Hepatocyte (in vitro differentiated cells): Measurements from ENCODE around the gene CAPZB. TPM values are rescaled to one million over a fixed set of nuclear protein-coding genes. Genes with fewer than 3 reads are reported as not detected.

Source experiments
- DNase-seq: peaks from one replicate; pipeline ENCODE4 v3.0.0-alpha.2; 2016; ENCODE audit warnings: low spot score
- H2AFZ ChIP-seq: fragments of 200-600 bp; sonication (generic); 2 replicates; pipeline ENCODE4 v1.6.0; 2016; ENCODE audit warnings: antibody characterized with exemption, mild to moderate bottlenecking
- H3K27ac ChIP-seq: fragments of 200-600 bp; sonication (generic); 2 replicates; pipeline ENCODE4 v1.5.1; 2016; ENCODE audit warnings: mild to moderate bottlenecking
- H3K27me3 ChIP-seq: fragments of 200-600 bp; sonication (generic); 2 replicates; pipeline ENCODE4 v1.6.1; 2016
- H3K36me3 ChIP-seq: fragments of 200-600 bp; sonication (generic); replicated peaks from 2 replicates; pipeline ENCODE4 v1.5.1; 2016; ENCODE audit warnings: low read depth; ENCODE audit not compliant: insufficient read depth
- H3K4me1 ChIP-seq: fragments of 200-600 bp; sonication (generic); 2 replicates; pipeline ENCODE4 v1.5.1; 2016; ENCODE audit warnings: mild to moderate bottlenecking, moderate library complexity; ENCODE audit not compliant: insufficient read depth
- H3K4me2 ChIP-seq: fragments of 200-600 bp; sonication (generic); 2 replicates; pipeline ENCODE4 v1.6.0; 2016
- H3K4me3 ChIP-seq: fragments of 200-600 bp; sonication (generic); 2 replicates; pipeline ENCODE4 v1.5.1; 2016; ENCODE audit warnings: mild to moderate bottlenecking
- H3K79me2 ChIP-seq: fragments of 200-600 bp; sonication (generic); 2 replicates; pipeline ENCODE4 v1.6.0; 2017; ENCODE audit warnings: mild to moderate bottlenecking
- H3K9me2 ChIP-seq: fragments of 200-600 bp; sonication (generic); replicated peaks from 2 replicates; pipeline ENCODE4 v1.6.0; 2017; ENCODE audit warnings: mild to moderate bottlenecking; ENCODE audit not compliant: insufficient read depth
- H3K9me3 ChIP-seq: fragments of 200-600 bp; sonication (generic); 2 replicates; pipeline ENCODE4 v1.5.1; 2016; ENCODE audit warnings: low read depth, mild to moderate bottlenecking
- H4K20me1 ChIP-seq: fragments of 200-600 bp; sonication (generic); 2 replicates; pipeline ENCODE4 v1.6.0; 2016; ENCODE audit warnings: mild to moderate bottlenecking; ENCODE audit not compliant: insufficient read depth, poor library complexity, severe bottlenecking
- EZH2 ChIP-seq: fragments of 200-600 bp; sonication (generic); IDR thresholded peaks from 2 replicates; pipeline ENCODE4 v1.6.1; 2016; ENCODE audit warnings: antibody characterized with exemption, mild to moderate bottlenecking, borderline replicate concordance
- EZH2phosphoT487 ChIP-seq: fragments of 200-600 bp; sonication (generic); IDR thresholded peaks from one replicate; pipeline ENCODE4 v1.6.1; 2018; ENCODE audit warnings: antibody characterized with exemption, mild to moderate bottlenecking, low read depth, moderate library complexity; ENCODE audit not compliant: unreplicated experiment, severe bottlenecking
- WGBS: methylation state at CpG from one replicate; pipeline ENCODE4 v1.1.6; 2016; ENCODE audit warnings: low lambda C conversion rate; ENCODE audit errors: missing lambda C conversion rate; 5-methylcytosine and 5-hydroxymethylcytosine counted together
- polyA plus RNA-seq: library from polyadenylated mRNA; unstranded; fragments of >200 nt; fragmentation: Nextera tagmentation; extraction: Ambion mirVana; gene quantifications from 2 replicates; pipeline ENCODE4 v1.2.1, GENCODE V29; 2016
- total RNA-seq: library from RNA; depleted of rRNA; stranded (reverse); fragments of >200 nt; gene quantifications from 2 replicates; pipeline ENCODE4 v1.2.3, GENCODE V29; 2014
- TF ChIP-seq, protein P1 (sequence below): fragments of 200-600 bp; sonication (generic); IDR thresholded peaks from 2 replicates; pipeline ENCODE4 v1.5.1; 2016; ENCODE audit warnings: antibody characterized with exemption, mild to moderate bottlenecking; ENCODE audit not compliant: poor library complexity

CAPZB gene
- total and polyA plus RNA-seq, 2 experiments from 2014 or later, result 139 to 261 TPM

DNA sequence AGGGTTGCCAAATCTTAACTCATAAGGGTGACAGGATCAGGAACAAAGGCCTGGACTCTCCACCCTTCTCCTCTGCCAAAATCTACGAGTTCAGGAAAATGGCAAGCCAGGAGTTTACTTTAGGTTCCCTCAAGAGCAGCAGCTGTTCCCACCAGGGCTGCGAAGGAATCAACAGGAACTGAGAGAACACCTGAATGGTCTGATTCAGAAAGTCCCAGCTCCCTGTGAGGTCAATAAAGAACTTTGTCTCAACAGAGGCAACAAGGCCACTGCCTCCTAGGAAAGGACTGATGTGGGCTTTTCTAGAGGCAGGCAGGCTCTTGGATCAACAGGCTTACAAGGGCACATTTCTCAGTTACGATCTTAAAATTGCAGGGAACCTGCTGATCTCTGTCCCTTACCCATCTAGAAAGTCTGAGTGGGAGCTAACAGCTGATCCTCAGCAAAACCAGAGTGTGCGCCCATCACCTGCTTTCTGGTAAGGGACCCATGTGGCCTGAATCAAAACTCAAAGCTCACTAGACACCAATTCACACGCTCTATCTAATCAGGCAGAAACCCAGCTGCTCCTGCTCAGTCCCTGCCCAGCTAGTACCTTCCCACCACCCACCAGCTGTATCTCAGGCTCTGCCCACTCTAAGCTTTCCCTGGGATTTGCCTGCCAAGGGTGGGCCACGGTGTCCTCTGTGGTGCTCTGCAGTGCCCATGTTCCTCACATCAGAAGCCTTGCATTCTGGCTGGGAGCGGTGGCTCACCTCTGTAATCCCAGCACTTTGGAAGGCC is 83.1 kb downstream of the CAPZB start:
- 88% methylated on average over 7 of the region's 7 CpGs for WGBS
- H3K4me1 ChIP-seq, result peaks cover 14% of the 10 kb centered on the region

DNA sequence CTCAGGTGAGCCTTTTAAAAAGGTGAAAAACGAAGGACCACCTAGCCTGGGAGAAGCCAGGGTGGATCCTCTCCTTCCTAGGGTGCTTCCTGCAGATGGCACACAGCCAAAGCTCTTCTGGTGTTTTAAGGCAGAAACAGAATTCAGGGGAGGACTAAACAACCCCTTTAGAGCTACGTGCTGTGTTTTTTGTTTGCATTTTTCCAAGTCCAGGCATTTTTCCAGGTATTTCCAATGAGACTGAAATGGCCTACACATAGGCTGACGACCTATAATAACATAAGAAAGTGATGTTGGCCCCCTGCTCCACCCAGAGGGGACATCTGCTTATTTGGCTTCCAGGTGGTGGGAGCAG is 83.8 kb downstream of the CAPZB start:
- Histone ChIP-seq H2AFZ (no peak overlapping the region), H3K9me3 (no peaks in the 10 kb centered on the region), H3K36me3 (no peaks in the 10 kb centered on the region), H3K27ac (no peak overlapping the region), H3K9me2 (no peaks in the 10 kb centered on the region), H3K4me1 (peaks cover 14% of the 10 kb centered on the region), H3K4me2 (no peak overlapping the region), H4K20me1 (peaks cover 39% of the 10 kb centered on the region), H3K27me3 (no peaks in the 10 kb centered on the region), H3K4me3 (no peak overlapping the region), H3K79me2 (peaks cover 82% of the 10 kb centered on the region)
- no peak for DNase-seq
- TF ChIP-seq EZH2 (no peak), EZH2phosphoT487 (no peak)
- TF ChIP-seq, protein P1, sequence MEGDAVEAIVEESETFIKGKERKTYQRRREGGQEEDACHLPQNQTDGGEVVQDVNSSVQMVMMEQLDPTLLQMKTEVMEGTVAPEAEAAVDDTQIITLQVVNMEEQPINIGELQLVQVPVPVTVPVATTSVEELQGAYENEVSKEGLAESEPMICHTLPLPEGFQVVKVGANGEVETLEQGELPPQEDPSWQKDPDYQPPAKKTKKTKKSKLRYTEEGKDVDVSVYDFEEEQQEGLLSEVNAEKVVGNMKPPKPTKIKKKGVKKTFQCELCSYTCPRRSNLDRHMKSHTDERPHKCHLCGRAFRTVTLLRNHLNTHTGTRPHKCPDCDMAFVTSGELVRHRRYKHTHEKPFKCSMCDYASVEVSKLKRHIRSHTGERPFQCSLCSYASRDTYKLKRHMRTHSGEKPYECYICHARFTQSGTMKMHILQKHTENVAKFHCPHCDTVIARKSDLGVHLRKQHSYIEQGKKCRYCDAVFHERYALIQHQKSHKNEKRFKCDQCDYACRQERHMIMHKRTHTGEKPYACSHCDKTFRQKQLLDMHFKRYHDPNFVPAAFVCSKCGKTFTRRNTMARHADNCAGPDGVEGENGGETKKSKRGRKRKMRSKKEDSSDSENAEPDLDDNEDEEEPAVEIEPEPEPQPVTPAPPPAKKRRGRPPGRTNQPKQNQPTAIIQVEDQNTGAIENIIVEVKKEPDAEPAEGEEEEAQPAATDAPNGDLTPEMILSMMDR, result no peak
- WGBS, result 69% methylated on average over 3 of the region's 3 CpGs

More for the DNA sequence above, 83.1 kb downstream of the CAPZB start:
- no peak overlapping the region for H3K4me3 ChIP-seq
- no peak for TF ChIP-seq EZH2phosphoT487
- TF ChIP-seq EZH2, result no peak
- TF ChIP-seq, protein P1, result no peak
- peaks cover 82% of the 10 kb centered on the region for H3K79me2 ChIP-seq
- H3K36me3 ChIP-seq, result no peaks in the 10 kb centered on the region
- H4K20me1 ChIP-seq, result peaks cover 43% of the 10 kb centered on the region
- H3K4me2 ChIP-seq, result no peak overlapping the region
- H3K9me3 ChIP-seq, result no peaks in the 10 kb centered on the region
- H2AFZ ChIP-seq, result no peak overlapping the region
- H3K27me3 ChIP-seq, result no peaks in the 10 kb centered on the region
- no peak for DNase-seq
- H3K9me2 ChIP-seq, result no peaks in the 10 kb centered on the region
- H3K27ac ChIP-seq, result no peak overlapping the region

DNA sequence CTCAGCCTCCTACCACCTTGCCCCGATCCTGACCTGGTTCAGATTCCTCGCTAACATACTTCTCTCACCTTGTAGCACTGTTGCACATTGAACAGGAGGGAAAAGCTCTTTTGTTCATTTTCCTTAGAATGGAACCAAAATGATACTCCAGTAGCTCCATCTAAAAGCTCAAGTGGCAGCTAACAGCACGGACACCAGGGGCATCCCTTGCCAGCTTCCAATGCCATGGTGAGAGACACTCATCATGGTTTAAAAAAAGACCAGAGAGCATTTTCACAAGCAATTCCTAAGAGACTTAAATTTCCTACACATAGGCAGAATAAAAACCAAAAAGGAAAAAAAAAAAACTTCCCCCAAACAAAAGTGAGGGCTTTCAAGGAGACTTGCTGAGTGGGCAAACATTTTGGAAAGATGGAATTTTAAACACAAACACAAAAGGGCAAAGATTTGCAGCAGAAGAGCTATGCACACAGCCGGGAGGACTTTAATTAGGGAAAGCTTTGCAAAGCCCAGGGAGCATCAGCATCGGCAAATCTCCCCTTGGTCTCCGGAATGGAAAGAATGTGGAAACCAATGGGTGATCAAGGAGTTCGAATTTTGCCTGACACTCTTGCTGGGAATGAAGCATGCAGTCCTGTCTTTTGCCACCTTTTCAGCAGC is 84.3 kb downstream of the CAPZB start:
- Histone ChIP-seq H3K27ac (no peak overlapping the region), H4K20me1 (peaks cover 36% of the 10 kb centered on the region), H3K4me2 (no peak overlapping the region)

More for the DNA sequence above, 84.3 kb downstream of the CAPZB start:
- 59% methylated on average over 7 of the region's 7 CpGs for WGBS
- H3K9me3 ChIP-seq, result no peaks in the 10 kb centered on the region
- no peak overlapping the region for H3K4me3 ChIP-seq
- no peaks in the 10 kb centered on the region for H3K36me3 ChIP-seq
- no peak for DNase-seq
- H3K79me2 ChIP-seq, result peaks cover 85% of the 10 kb centered on the region
- no peaks in the 10 kb centered on the region for H3K9me2 ChIP-seq
- no peak overlapping the region for H2AFZ ChIP-seq
- peaks cover 14% of the 10 kb centered on the region for H3K4me1 ChIP-seq
- no peak for TF ChIP-seq EZH2
- TF ChIP-seq, protein P1, result no peak
- no peak for TF ChIP-seq EZH2phosphoT487
- no peaks in the 10 kb centered on the region for H3K27me3 ChIP-seq
